DMS53 treated with DMSO at 0.1 percent for 48 hours (cell line): ENCODE results near the gene AP3B1.

Experiments
- DNase-seq: peaks from one replicate; lab custom pipeline; 2025; ENCODE audit not compliant: unreplicated experiment; lab: John Stamatoyannopoulos, UW

AP3B1 gene

DNA sequence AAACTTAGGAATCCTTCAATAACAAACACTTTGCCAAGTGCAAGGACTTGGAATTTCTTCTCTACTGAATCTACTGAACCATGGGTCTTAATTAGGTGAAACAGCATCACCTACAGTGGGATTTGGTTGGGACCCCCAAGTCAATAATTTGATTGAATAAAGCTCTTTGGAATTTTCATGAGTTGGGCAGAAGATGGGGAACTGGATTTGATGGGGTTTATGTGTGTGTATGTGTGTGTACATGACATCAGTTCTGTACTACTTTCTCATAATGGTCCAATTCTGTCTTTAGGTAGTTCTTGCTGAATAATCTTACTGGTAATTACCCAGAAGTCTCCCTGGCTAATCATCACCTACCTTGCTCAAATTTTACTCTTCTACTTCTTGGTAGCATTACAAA lies 319.9 kb downstream of the AP3B1 start:
- no peak for DNase-seq

DNA sequence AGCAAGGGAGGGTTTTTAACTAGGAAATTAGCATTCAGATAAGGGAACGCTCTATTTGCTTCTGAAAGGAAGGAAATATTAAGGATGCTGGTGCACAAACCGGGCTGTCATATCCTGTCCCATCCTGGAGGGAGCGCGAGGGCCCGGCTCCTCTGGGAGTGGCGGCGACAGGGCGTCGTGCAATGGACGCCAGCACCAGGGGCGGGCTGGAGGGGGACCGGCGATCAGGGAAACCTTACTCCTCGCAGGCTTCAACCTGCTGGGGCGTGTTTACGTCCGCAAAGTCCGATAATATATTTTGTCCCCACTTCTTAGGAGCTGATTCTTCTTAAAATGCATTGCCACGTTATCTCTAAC lies 321.3 kb downstream of the AP3B1 start:
- no peak for DNase-seq

GRCh38 chr5:77972469-77973252 lies 321.8 kb downstream of the AP3B1 start:
- DNase-seq, result no peak

- DNase-seq, result no peak
These were observed 322.6 kb downstream of the AP3B1 start for GRCh38 chr5:77971776-77972468.

- no peak for DNase-seq
These were observed 323.6 kb downstream of the AP3B1 start for GRCh38 chr5:77970891-77971290.

DNA sequence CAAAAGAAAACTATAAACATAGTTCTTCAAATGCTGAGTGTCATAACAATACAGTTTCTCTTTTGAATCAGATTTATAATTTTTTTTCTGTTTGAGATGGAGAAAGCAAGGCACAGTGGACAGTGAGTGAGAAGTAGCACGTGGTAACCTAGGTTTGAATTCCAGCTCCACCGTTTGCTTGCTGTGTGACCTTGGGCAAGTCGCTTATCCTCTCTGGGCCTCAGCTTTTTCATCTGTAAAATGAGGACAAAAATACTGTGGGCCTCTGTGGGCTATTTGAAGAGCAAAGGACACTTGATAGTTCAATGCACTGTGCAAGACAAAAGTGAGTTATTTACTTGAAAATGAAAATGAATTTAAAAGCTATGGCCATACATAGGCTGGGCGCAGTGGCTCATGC lies 330.7 kb downstream of the AP3B1 start:
- no peak for DNase-seq

GRCh38 chr5:77960863-77961396 lies 333.6 kb downstream of the AP3B1 start:
- no peak for DNase-seq

GRCh38 chr5:77960305-77960704 lies 334.2 kb downstream of the AP3B1 start:
- no peak for DNase-seq

- DNase-seq, result no peak
These were observed 335.7 kb downstream of the AP3B1 start for GRCh38 chr5:77958642-77959330.

DNA sequence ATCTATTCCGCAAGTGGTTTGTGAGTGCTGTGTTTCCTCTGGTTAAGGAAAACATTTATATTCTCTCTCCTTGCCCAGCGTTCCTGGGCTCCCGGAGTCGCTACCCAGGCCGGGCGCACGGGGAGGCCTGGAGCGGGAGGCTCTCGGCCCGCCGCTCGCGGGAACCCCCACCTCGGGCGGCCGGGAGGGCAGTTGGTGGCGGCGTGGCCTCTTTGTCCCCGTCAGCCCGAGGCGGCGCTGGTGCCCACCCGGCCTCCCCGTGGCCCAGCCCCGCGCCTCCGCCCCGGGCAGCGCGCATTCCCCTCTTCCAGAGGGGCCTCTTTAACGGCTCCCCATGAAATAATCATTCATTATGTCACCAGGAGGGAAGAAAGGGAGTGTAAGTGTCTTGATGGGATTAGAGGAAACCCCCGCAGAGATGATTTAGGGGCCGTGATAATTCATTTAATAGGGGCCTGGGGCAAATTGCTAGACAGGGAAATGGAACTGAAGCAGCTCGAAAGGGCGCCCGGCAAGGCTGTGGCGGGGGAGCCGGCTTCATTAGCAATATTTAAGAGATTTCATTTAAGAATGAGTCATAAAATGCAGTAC lies 336.5 kb downstream of the AP3B1 start:
- DNase-seq, result no peak

DNA sequence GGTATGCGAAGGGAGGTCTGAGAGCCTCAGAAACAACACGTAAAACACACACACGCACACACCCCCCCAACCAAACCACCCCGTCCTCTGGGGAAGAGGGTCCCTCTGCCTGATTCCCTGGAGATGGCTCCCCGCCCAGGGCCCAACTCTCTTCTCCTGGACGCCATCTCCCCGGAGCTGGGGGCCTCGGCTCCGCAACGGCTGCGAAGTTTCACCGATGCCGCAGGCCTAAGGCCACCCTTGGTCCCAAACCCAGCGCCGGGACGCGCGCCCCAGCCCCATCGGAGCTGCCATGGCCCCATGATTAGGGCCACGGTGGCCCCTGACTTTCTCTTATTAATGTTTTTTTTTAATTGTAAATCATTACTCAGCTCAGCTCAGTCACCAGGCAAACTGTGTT lies 337.0 kb downstream of the AP3B1 start:
- DNase-seq, result no peak

DNA sequence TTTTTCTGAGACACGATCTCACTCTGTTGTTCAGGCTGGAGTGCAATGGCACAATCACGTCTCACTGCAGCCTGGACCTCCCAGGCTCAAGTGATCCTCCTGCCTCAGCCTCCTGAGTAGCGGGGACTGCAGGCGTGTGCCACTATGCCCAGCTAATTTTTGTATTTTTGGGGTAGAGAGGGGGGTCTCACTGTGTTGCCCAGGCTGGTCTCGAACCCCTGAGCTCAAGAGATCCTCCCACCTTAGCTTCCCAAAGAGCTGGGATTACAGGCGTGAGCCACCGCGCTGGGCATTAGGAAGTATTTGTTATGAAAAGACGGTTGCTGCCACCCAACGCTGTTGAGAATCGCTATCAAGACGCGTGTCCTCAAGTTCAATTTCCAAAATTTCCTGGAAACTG lies 337.4 kb downstream of the AP3B1 start:
- no peak for DNase-seq

DNA sequence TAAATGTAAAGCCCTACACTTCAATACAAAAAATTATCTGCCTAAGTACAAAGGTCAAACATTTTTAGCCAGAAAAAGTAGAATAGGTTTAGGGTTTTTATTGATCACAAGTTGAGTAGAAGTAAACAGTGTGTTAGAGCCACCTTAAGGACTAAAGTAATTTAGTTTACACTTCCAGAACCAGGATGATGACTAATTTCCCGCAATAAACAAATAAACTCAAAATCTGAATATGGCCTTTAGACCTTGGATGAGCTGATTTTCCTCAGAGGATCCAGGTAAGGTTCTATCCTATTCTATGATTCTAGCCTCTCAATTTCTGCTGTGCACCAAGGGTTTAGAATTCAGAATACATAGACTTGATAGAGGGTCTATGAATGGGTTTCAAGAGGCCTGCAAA lies 338.9 kb downstream of the AP3B1 start:
- DNase-seq, result no peak

GRCh38 chr5:77953374-77953773 lies 341.1 kb downstream of the AP3B1 start:
- DNase-seq, result no peak

GRCh38 chr5:77952636-77953212 lies 341.8 kb downstream of the AP3B1 start:
- no peak for DNase-seq
